Endothelial cell of umbilical vein (primary cell): Measurements from ENCODE around the gene NOP16. TPM values are rescaled to one million over a fixed set of nuclear protein-coding genes. Genes with fewer than 3 reads are reported as not detected.

Source experiments
- BruUV-seq: library from RNA; stranded (reverse); fragments of 400-500 nt; replicated peaks from 2 replicates; lab custom pipeline; 2021; lab: Mats Ljungman, UMichigan
- CTCF ChIA-PET: fragments of 300-600, 350-600 bp; sonication (Branson Sonifier 250); formaldehyde crosslinking; loops from one replicate; lab custom pipeline; 2021; ENCODE audit warnings: antibody characterized with exemption, inconsistent platforms; lab: Charles Lee
- POLR2A ChIA-PET: fragments of 300-600, 350-600 bp; sonication (Branson Sonifier 250); formaldehyde crosslinking; loops from one replicate; lab custom pipeline; 2021; ENCODE audit warnings: antibody characterized with exemption, inconsistent platforms; lab: Charles Lee
- DNase-seq: peaks from one replicate; pipeline ENCODE4 v3.0.0-alpha.2; 2011; ENCODE audit warnings: low read depth, low spot score
- FAIRE-seq: peaks from 2 replicates; lab custom pipeline; 2011; peaks lifted over from hg19 to GRCh38; lab: Jason Lieb, UNC
- H2AFZ ChIP-seq: 2 replicates; pipeline ENCODE4 v1.6.0; 2012; ENCODE audit warnings: low read depth, low read length, control low read depth, inconsistent platforms
- H3K27ac ChIP-seq: 2 replicates; pipeline ENCODE4 v1.5.1; 2011; ENCODE audit warnings: low read depth, mild to moderate bottlenecking, control low read depth, low read length, moderate library complexity; ENCODE audit not compliant: insufficient read depth
- H3K27me3 ChIP-seq, 2 experiments: 2 replicates each; pipeline versions ENCODE4 v1.6.0 to v1.6.1; 2011; ENCODE audit warnings: low read length in 2 of 2, mixed read lengths in 1 of 2; ENCODE audit not compliant: control insufficient read depth in 2 of 2, insufficient read depth in 2 of 2
- H3K36me3 ChIP-seq, 2 experiments: 2 replicates in 1 of 2; 3 replicates in 1 of 2; pipeline ENCODE4 v1.5.1; 2011; ENCODE audit warnings: low read length in 2 of 2, mild to moderate bottlenecking in 1 of 2, moderate library complexity in 1 of 2; ENCODE audit not compliant: control insufficient read depth in 2 of 2, insufficient read depth in 2 of 2; ENCODE audit errors: extremely low read depth in 1 of 2
- H3K4me1 ChIP-seq: 3 replicates; pipeline ENCODE4 v1.5.1; 2011; ENCODE audit warnings: mild to moderate bottlenecking, low read length; ENCODE audit not compliant: control insufficient read depth, insufficient read depth; ENCODE audit errors: extremely low read depth
- H3K4me2 ChIP-seq: 2 replicates; pipeline ENCODE4 v1.6.1; 2011; ENCODE audit warnings: low read length, control low read depth, mixed read lengths; ENCODE audit not compliant: insufficient read depth
- H3K4me3 ChIP-seq, 3 experiments: fragments of 200-600 bp in 1 of 3; sonication (generic), shearing (Covaris generic) in 1 of 3; replicated peaks in 1 of 3; 2 replicates each; pipeline ENCODE4 v1.5.1; 2011 to 2016; ENCODE audit warnings: control low read depth in 3 of 3, low read length in 3 of 3, mild to moderate bottlenecking in 2 of 3, inconsistent platforms in 1 of 3, low read depth in 1 of 3, moderate library complexity in 1 of 3; ENCODE audit not compliant: insufficient read depth in 1 of 3
- H3K79me2 ChIP-seq: 2 replicates; pipeline ENCODE4 v1.6.0; 2012; ENCODE audit warnings: low read length, inconsistent platforms; ENCODE audit not compliant: control insufficient read depth, insufficient read depth
- H3K9ac ChIP-seq: replicated peaks from 2 replicates; pipeline ENCODE3; 2011; ENCODE audit warnings: low read length, control low read depth; ENCODE audit not compliant: insufficient read depth; ENCODE audit errors: extremely low read depth
- H3K9me1 ChIP-seq: replicated peaks from 3 replicates; pipeline ENCODE4 v1.6.0; 2011; ENCODE audit warnings: mild to moderate bottlenecking, low read length; ENCODE audit not compliant: control insufficient read depth, insufficient read depth; ENCODE audit errors: extremely low read depth
- H3K9me3 ChIP-seq: replicated peaks from 2 replicates; pipeline ENCODE4 v1.5.1; 2012; ENCODE audit warnings: low read length, inconsistent platforms; ENCODE audit not compliant: control insufficient read depth, insufficient read depth
- H4K20me1 ChIP-seq: replicated peaks from 2 replicates; pipeline ENCODE3; 2011; ENCODE audit warnings: mild to moderate bottlenecking, low read length; ENCODE audit not compliant: control insufficient read depth, insufficient read depth; ENCODE audit errors: extremely low read depth
- CTCF ChIP-seq, 2 donors: IDR thresholded peaks; 1 replicate in 1 of 2; 2 replicates in 1 of 2; pipeline ENCODE4 v1.5.1; 2011; ENCODE audit warnings: low read length in 2 of 2, mild to moderate bottlenecking in 2 of 2, moderate library complexity in 2 of 2, control low read depth in 1 of 2, inconsistent platforms in 1 of 2, low read depth in 1 of 2; ENCODE audit not compliant: insufficient read depth in 1 of 2; ENCODE audit errors: extremely low read depth in 1 of 2
- EZH2 ChIP-seq: IDR thresholded peaks from 2 replicates; pipeline ENCODE4 v1.6.1; 2012; ENCODE audit warnings: borderline replicate concordance, low read depth, mild to moderate bottlenecking, moderate library complexity, low read length, inconsistent platforms; ENCODE audit not compliant: severe bottlenecking
- FOS ChIP-seq: IDR thresholded peaks from 2 replicates; pipeline ENCODE4 v1.6.1; 2011; ENCODE audit warnings: mild to moderate bottlenecking, low read length, moderate library complexity, borderline replicate concordance; ENCODE audit not compliant: insufficient read depth
- GATA2 ChIP-seq: IDR thresholded peaks from 2 replicates; pipeline ENCODE4 v1.7.0; 2011; ENCODE audit warnings: low read depth, mild to moderate bottlenecking, moderate library complexity, mixed read lengths, low read length; ENCODE audit not compliant: insufficient read length, insufficient read depth
- JUN ChIP-seq: IDR thresholded peaks from 2 replicates; pipeline ENCODE4 v1.6.1; 2011; ENCODE audit warnings: borderline replicate concordance, low read depth; ENCODE audit not compliant: insufficient read length, insufficient read depth
- MAX ChIP-seq: IDR thresholded peaks from 2 replicates; pipeline ENCODE4 v1.6.1; 2011; ENCODE audit not compliant: insufficient read depth, insufficient read length
- MYC ChIP-seq: IDR thresholded peaks from one replicate; pipeline ENCODE4 v1.6.1; 2011; ENCODE audit warnings: mild to moderate bottlenecking, low read depth, low read length
- POLR2A ChIP-seq: IDR thresholded peaks from 2 replicates; pipeline ENCODE4 v1.6.1; 2012; ENCODE audit warnings: low read depth, mild to moderate bottlenecking, control low read depth, low read length
- POLR2AphosphoS5 ChIP-seq: IDR thresholded peaks from 2 replicates; pipeline ENCODE4 v1.6.1; 2012; ENCODE audit warnings: low read depth, mild to moderate bottlenecking, control low read depth, low read length, moderate library complexity; ENCODE audit not compliant: insufficient read depth
- dilution Hi-C: fragments of 300-500 bp; cut with MboI; formaldehyde crosslinking; loops from one replicate; pipeline ENCODE4 v1.15.0; 2019; ENCODE audit warnings: low sequenced_read_pairs; ENCODE audit not compliant: extremely low pct_ligation_motif_present
- intact Hi-C: fragments of 100-400 bp; cut with micrococcal nuclease; formaldehyde crosslinking; loops from one replicate; pipeline ENCODE4 v1.10.0; 2022
- polyA plus RNA-seq, 4 experiments: library from polyadenylated mRNA; depleted of rRNA in 3 of 4; stranded (reverse) in 3 of 4; unstranded in 1 of 4; fragments of >200 nt; gene quantifications; 2 replicates each; pipeline versions ENCODE4 v1.2.1 to v1.2.3, GENCODE V29; 2011 to 2012; ENCODE audit warnings: missing spikeins in 1 of 4
- total RNA-seq: library from RNA; stranded (reverse); gene quantifications from 2 replicates; pipeline ENCODE4 v1.2.3, GENCODE V29; 2021

NOP16 gene
- total and polyA plus RNA-seq, 2 donors (not counting 3 experiments of a cell fraction or from before 2014, with no cell fraction given), result 41.1 to 47.4 TPM

- dilution Hi-C loops, result no loop called here
- no peak overlapping the region for H3K4me2 ChIP-seq
- CTCF ChIA-PET, result no interaction called here
- no peaks in the 10 kb centered on the region for H3K9me3 ChIP-seq
- no peak overlapping the region for H3K27ac ChIP-seq
- H2AFZ ChIP-seq, result no peak overlapping the region
- no peaks in the 10 kb centered on the region for H3K9me1 ChIP-seq
- DNase-seq, result no peak
- POLR2A ChIA-PET, result no interaction called here
- intact Hi-C loops, result no loop called here
- H3K9ac ChIP-seq, result no peak overlapping the region
- no peaks in the 10 kb centered on the region for H4K20me1 ChIP-seq
- no peak overlapping the region for H3K4me3 ChIP-seq
- no peaks in the 10 kb centered on the region for H3K79me2 ChIP-seq
- FAIRE-seq, result no peak
- peaks cover 0 to 22% of the 10 kb centered on the region in 2 experiments for H3K36me3 ChIP-seq
- BruUV-seq, result no TSS peak
- no peaks in the 10 kb centered on the region for H3K4me1 ChIP-seq
- no peaks in the 10 kb centered on the region for H3K27me3 ChIP-seq
- TF ChIP-seq CTCF (IDR thresholded peaks at IDR 0.05; ENCODE audit: extremely low read depth in 1 of 2, insufficient read depth in 1 of 2, low read depth in 1 of 2, low read length in 2 of 2) (no peak), GATA2 (no peak), EZH2 (no peak), MAX (no peak), POLR2A (no peak), MYC (no peak), POLR2AphosphoS5 (no peak), FOS (no peak), JUN (no peak)
These were observed 13.1 kb upstream of the NOP16 start for GRCh38 chr5:176401281-176402205.
